ENCODE data around the gene CMTM3. TPM values are rescaled to one million over a fixed set of nuclear protein-coding genes. Genes with fewer than 3 reads are reported as not detected.
"Not testable (repeated sequence)": the region's sequence is repeated elsewhere in the genome, so short reads cannot be mapped to it uniquely, and the experiment has no call there.

The CMTM3 gene
- 10 to 100 TPM; 53.5 to 70.2 (median 65.5) TPM for polyA plus RNA-seq (ENCODE audit: insufficient read length in 3 of 3)
- long read RNA-seq, donor 1, transcript CMTM3-214 (5 exons, 1,934 nt) = major isoform, 33 of 39 reads
- long read RNA-seq, donor 1, partial matches to known transcripts = 0 of 39 reads
- long read RNA-seq, donor 1, other reads (novel, unspliced or antisense) = 0 of 39 reads
- long read RNA-seq, donor 2, transcript CMTM3-214 (5 exons, 1,934 nt) = major isoform, 24 of 36 reads
- long read RNA-seq, donor 2, partial matches to known transcripts = 8 of 36 reads
- long read RNA-seq, donor 2, other reads (novel, unspliced or antisense) = 0 of 36 reads
- long read RNA-seq, donor 3, transcript CMTM3-214 (5 exons, 1,934 nt) = major isoform, 35 of 45 reads
- long read RNA-seq, donor 3, partial matches to known transcripts = 5 of 45 reads
- long read RNA-seq, donor 3, other reads (novel, unspliced or antisense) = 0 of 45 reads
- long read RNA-seq, donor 4, transcript CMTM3-214 (5 exons, 1,934 nt) = major isoform, 29 of 43 reads
- long read RNA-seq, donor 4, partial matches to known transcripts = 11 of 43 reads
- long read RNA-seq, donor 4, other reads (novel, unspliced or antisense) = 0 of 43 reads
- long read RNA-seq, donor 5, transcript CMTM3-214 (5 exons, 1,934 nt) = major isoform, 13 of 16 reads
- long read RNA-seq, donor 5, partial matches to known transcripts = 0 of 16 reads
- long read RNA-seq, donor 5, other reads (novel, unspliced or antisense) = 0 of 16 reads
- long read RNA-seq, donor 6, transcript CMTM3-214 (5 exons, 1,934 nt) = major isoform, 19 of 23 reads
- long read RNA-seq, donor 6, partial matches to known transcripts = 0 of 23 reads
- long read RNA-seq, donor 6, other reads (novel, unspliced or antisense) = 0 of 23 reads
- long read RNA-seq, donor 7, transcript CMTM3-214 (5 exons, 1,934 nt) = major isoform, 36 of 43 reads
- long read RNA-seq, donor 7, partial matches to known transcripts = 5 of 43 reads
- long read RNA-seq, donor 7, other reads (novel, unspliced or antisense) = 0 of 43 reads
- long read RNA-seq, donor 8, transcript CMTM3-214 (5 exons, 1,934 nt) = major isoform, 16 of 16 reads
- long read RNA-seq, donor 8, partial matches to known transcripts = 0 of 16 reads
- long read RNA-seq, donor 8, other reads (novel, unspliced or antisense) = 0 of 16 reads
- long read RNA-seq, donor 9, transcript CMTM3-214 (5 exons, 1,934 nt) = major isoform, 39 of 58 reads
- long read RNA-seq, donor 9, partial matches to known transcripts = 12 of 58 reads
- long read RNA-seq, donor 9, other reads (novel, unspliced or antisense) = 0 of 58 reads
- long read RNA-seq, donor 10, transcript CMTM3-214 (5 exons, 1,934 nt) = major isoform, 24 of 36 reads
- long read RNA-seq, donor 10, partial matches to known transcripts = 6 of 36 reads
- long read RNA-seq, donor 10, other reads (novel, unspliced or antisense) = 0 of 36 reads
- long read RNA-seq, donor 11, transcript CMTM3-214 (5 exons, 1,934 nt) = major isoform, 29 of 42 reads
- long read RNA-seq, donor 11, partial matches to known transcripts = 11 of 42 reads
- long read RNA-seq, donor 11, other reads (novel, unspliced or antisense) = 0 of 42 reads
- long read RNA-seq, donor 12, transcript CMTM3-214 (5 exons, 1,934 nt) = major isoform, 37 of 60 reads
- long read RNA-seq, donor 12, partial matches to known transcripts = 15 of 60 reads
- long read RNA-seq, donor 12, other reads (novel, unspliced or antisense) = 0 of 60 reads
- long read RNA-seq, donor 13, transcript CMTM3-214 (5 exons, 1,934 nt) = major isoform, 14 of 15 reads
- long read RNA-seq, donor 13, partial matches to known transcripts = 0 of 15 reads
- long read RNA-seq, donor 13, other reads (novel, unspliced or antisense) = 0 of 15 reads
- long read RNA-seq, donor 14 = 0 reads
- long read RNA-seq, donor 15 = 0 reads
- long read RNA-seq, donor 16, transcript CMTM3-214 (5 exons, 1,934 nt) = major isoform, 30 of 47 reads
- long read RNA-seq, donor 16, partial matches to known transcripts = 15 of 47 reads
- long read RNA-seq, donor 16, other reads (novel, unspliced or antisense) = 0 of 47 reads

GRCh38 chr16:66604376-66605176, at the start of gene CMTM3:
Gene CMTM3 (plus strand): TSS chr16:66604704. CDS start chr16:66604806, 102 bp downstream.
- DNase-seq = peak; percentile 72

- no peak for DNase-seq
Measured at GRCh38 chr16:66560107-66560506, 44.4 kb upstream of the CMTM3 start.

- DNase-seq = no peak
Measured at GRCh38 chr16:66561381-66562080, 43.0 kb upstream of the CMTM3 start.

- DNase-seq = no peak
Measured at GRCh38 chr16:66562409-66562808, 42.1 kb upstream of the CMTM3 start.

GRCh38 chr16:66562986-66563385, 41.5 kb upstream of the CMTM3 start:
- no peak for DNase-seq

GRCh38 chr16:66563574-66564334, 40.8 kb upstream of the CMTM3 start:
- DNase-seq = no peak

- no peak for DNase-seq
Measured at GRCh38 chr16:66566051-66566901, 38.2 kb upstream of the CMTM3 start, which contains the start of gene CMTM1. Gene CMTM1 (plus strand): TSS chr16:66566439. CDS start chr16:66566514, 75 bp downstream.

- DNase-seq = not testable (repeated sequence)
Measured at GRCh38 chr16:66567270-66567669, 37.2 kb upstream of the CMTM3 start.

- DNase-seq = no peak
Measured at GRCh38 chr16:66568355-66568754, 36.1 kb upstream of the CMTM3 start.

- no peak for DNase-seq
Measured at GRCh38 chr16:66569131-66569530, 35.4 kb upstream of the CMTM3 start.

GRCh38 chr16:66569827-66570405, 34.6 kb upstream of the CMTM3 start:
- no peak for DNase-seq

GRCh38 chr16:66572356-66572755, 32.1 kb upstream of the CMTM3 start:
- DNase-seq = no peak

GRCh38 chr16:66574081-66574480, 30.4 kb upstream of the CMTM3 start:
- no peak for DNase-seq

GRCh38 chr16:66574531-66574930, 30.0 kb upstream of the CMTM3 start:
- no peak for DNase-seq

GRCh38 chr16:66575060-66575459, 29.4 kb upstream of the CMTM3 start:
- no peak for DNase-seq

GRCh38 chr16:66576296-66576695, 28.2 kb upstream of the CMTM3 start:
- no peak for DNase-seq
